Measurements from ENCODE around the gene SLC7A4. TPM values are rescaled to one million over a fixed set of nuclear protein-coding genes. Genes with fewer than 3 reads are reported as not detected.
"Not testable (repeated sequence)": the region's sequence is repeated elsewhere in the genome, so short reads cannot be mapped to it uniquely, and the experiment has no call there.

SLC7A4 gene
- total RNA-seq, 4 donors from 2014 or later, result 0.23 to 1.2 (median 0.37) TPM

- Histone ChIP-seq H3K27ac (no peak overlapping the region), H3K4me3 (no peak overlapping the region), H3K36me3 (no peaks in the 10 kb centered on the region), H3K27me3 (no peaks in the 10 kb centered on the region), H3K4me1 (no peaks in the 10 kb centered on the region), H3K9me3 (no peaks in the 10 kb centered on the region)
- no peak for TF ChIP-seq POLR2AphosphoS5 (IDR thresholded peaks at IDR 0.05)
- TF ChIP-seq POLR2A (IDR thresholded peaks at IDR 0.05), result no peak
- TF ChIP-seq EP300 (IDR thresholded peaks at IDR 0.05), result no peak
- TF ChIP-seq, protein P1, sequence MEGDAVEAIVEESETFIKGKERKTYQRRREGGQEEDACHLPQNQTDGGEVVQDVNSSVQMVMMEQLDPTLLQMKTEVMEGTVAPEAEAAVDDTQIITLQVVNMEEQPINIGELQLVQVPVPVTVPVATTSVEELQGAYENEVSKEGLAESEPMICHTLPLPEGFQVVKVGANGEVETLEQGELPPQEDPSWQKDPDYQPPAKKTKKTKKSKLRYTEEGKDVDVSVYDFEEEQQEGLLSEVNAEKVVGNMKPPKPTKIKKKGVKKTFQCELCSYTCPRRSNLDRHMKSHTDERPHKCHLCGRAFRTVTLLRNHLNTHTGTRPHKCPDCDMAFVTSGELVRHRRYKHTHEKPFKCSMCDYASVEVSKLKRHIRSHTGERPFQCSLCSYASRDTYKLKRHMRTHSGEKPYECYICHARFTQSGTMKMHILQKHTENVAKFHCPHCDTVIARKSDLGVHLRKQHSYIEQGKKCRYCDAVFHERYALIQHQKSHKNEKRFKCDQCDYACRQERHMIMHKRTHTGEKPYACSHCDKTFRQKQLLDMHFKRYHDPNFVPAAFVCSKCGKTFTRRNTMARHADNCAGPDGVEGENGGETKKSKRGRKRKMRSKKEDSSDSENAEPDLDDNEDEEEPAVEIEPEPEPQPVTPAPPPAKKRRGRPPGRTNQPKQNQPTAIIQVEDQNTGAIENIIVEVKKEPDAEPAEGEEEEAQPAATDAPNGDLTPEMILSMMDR (IDR thresholded peaks at IDR 0.05), result no peak
- ATAC-seq, result no peak
- 49 to 67% methylated on average over 2 to 4 of the region's 4 CpGs for WGBS, 2 donors (ENCODE audit: low coverage in 1 of 2)
Observed at GRCh38 chr22:21068681-21069276, 36.4 kb upstream of the SLC7A4 start.

DNA sequence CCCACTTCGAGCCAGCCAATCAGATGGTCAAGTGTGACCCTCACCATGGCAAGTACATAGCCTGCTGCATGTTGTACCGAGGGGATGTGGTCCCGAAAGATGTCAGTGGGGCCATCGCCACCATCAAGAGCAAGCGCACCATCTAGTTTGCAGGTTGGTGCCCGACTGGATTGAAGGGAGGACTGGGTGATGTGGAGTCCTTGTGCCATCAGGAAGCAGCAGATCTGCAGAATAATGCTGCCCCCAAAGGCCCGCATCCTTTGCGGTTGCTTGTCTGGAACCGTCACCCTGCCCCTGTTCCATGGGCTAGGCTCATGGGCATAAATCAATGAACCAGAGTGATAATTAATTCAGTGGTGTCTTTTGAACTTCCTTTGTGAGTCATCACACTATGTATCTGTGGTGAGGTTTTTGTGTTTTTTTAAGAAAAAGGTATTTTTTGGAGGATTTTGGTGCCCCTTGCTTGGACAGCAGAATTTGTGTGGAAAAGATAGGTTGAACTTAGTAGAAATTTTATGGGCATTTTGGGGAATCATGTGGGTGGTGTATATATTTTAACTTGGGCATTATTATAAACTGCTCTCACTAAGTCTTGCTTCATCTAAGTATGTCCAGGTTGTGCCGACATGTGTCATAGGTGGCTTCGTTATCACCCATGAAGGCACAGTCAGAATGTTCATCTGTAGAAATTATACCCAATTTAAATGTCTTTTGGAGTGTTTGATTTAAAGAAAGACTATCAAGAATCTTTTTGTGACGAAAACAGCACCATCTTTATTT is 35.7 kb upstream of the SLC7A4 start:
- Histone ChIP-seq H3K9me3 (no peaks in the 10 kb centered on the region), H3K27me3 (no peaks in the 10 kb centered on the region), H3K27ac (no peak overlapping the region), H3K36me3 (no peaks in the 10 kb centered on the region), H3K4me1 (no peaks in the 10 kb centered on the region), H3K4me3 (no peak overlapping the region)
- 82 to 91% methylated on average over 4 of the region's 12 CpGs for WGBS, 2 donors (ENCODE audit: low coverage in 1 of 2)
- ATAC-seq, result no peak
- TF ChIP-seq EP300 (IDR thresholded peaks at IDR 0.05) (no peak), POLR2A (IDR thresholded peaks at IDR 0.05) (no peak), POLR2AphosphoS5 (IDR thresholded peaks at IDR 0.05) (no peak)
- TF ChIP-seq, protein P1 (IDR thresholded peaks at IDR 0.05), result no peak

- Histone ChIP-seq H3K9me3 (no peaks in the 10 kb centered on the region), H3K27ac (no peak overlapping the region), H3K27me3 (no peaks in the 10 kb centered on the region), H3K4me3 (no peak overlapping the region), H3K36me3 (no peaks in the 10 kb centered on the region), H3K4me1 (no peaks in the 10 kb centered on the region)
- 83 to 89% methylated on average over 6 to 13 of the region's 28 CpGs for WGBS, 2 donors (ENCODE audit: low coverage in 1 of 2)
- no peak for ATAC-seq
- TF ChIP-seq POLR2A (IDR thresholded peaks at IDR 0.05) (no peak), POLR2AphosphoS5 (IDR thresholded peaks at IDR 0.05) (no peak), EP300 (IDR thresholded peaks at IDR 0.05) (no peak)
- TF ChIP-seq, protein P1 (IDR thresholded peaks at IDR 0.05), result no peak
Observed at GRCh38 chr22:21067075-21067900, 34.9 kb upstream of the SLC7A4 start.

- no peak for TF ChIP-seq EP300 (IDR thresholded peaks at IDR 0.05)
- TF ChIP-seq POLR2A (IDR thresholded peaks at IDR 0.05), result no peak
- TF ChIP-seq, protein P1 (IDR thresholded peaks at IDR 0.05), result no peak
- TF ChIP-seq POLR2AphosphoS5 (IDR thresholded peaks at IDR 0.05), result no peak
- 57 to 62% methylated on average over 5 to 6 of the region's 13 CpGs for WGBS, 2 donors (ENCODE audit: low coverage in 1 of 2)
- Histone ChIP-seq H3K27me3 (no peaks in the 10 kb centered on the region), H3K27ac (no peak overlapping the region), H3K4me1 (no peaks in the 10 kb centered on the region), H3K4me3 (no peak overlapping the region), H3K9me3 (no peaks in the 10 kb centered on the region), H3K36me3 (no peaks in the 10 kb centered on the region)
- ATAC-seq, result no peak
Observed at GRCh38 chr22:21064917-21065864, 32.8 kb upstream of the SLC7A4 start.

- WGBS, 2 donors (ENCODE audit: low coverage in 1 of 2), result 71 to 88% methylated on average over 1 to 10 of the region's 11 CpGs
- ATAC-seq, H3K27ac ChIP-seq: not testable (repeated sequence)
Observed at GRCh38 chr22:21064425-21064824, 32.1 kb upstream of the SLC7A4 start.

GRCh38 chr22:21061660-21062321 is 29.4 kb upstream of the SLC7A4 start:
- H3K27me3 ChIP-seq, H3K27ac ChIP-seq, H3K36me3 ChIP-seq, H3K4me1 ChIP-seq, H3K4me3 ChIP-seq, ATAC-seq, H3K9me3 ChIP-seq: not testable (repeated sequence)
- 77 to 91% methylated on average over 7 to 13 of the region's 18 CpGs for WGBS, 2 donors (ENCODE audit: low coverage in 1 of 2)

More at GRCh38 chr22:21064425-21064824, 32.1 kb upstream of the SLC7A4 start:
- not testable (repeated sequence) for H3K4me1 ChIP-seq, H3K36me3 ChIP-seq, H3K27me3 ChIP-seq, H3K9me3 ChIP-seq, H3K4me3 ChIP-seq

DNA sequence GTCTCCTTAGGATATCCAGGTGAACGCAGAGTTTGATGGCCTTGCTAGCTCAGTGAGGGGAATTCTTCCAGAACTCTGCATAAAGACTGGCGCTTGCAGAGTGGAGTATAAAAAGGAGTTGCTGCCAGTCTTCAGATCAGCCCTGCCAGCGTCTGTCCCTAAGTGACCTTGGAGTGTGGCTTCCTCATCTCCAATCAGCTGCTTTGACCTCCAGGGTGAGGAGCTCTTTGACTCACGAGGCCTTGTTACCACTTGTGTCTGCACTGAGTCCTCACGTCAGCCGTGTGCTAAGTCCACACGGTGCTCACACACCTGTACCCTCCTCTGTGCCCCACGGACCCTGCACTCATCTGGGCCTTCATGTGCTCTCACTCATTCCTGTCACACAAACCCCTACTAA is 28.0 kb upstream of the SLC7A4 start:
- H3K36me3 ChIP-seq, H3K4me3 ChIP-seq, ATAC-seq, H3K4me1 ChIP-seq, H3K9me3 ChIP-seq, H3K27me3 ChIP-seq, H3K27ac ChIP-seq: not testable (repeated sequence)
- WGBS, 2 donors (ENCODE audit: low coverage in 1 of 2), result 90% methylated on average over 2 of the region's 8 CpGs; no CpG with 5 or more reads in 1 of the 2 donors

Measured in gastroesophageal sphincter (tissue), 4 donors.